Erythroblast (primary cell): ENCODE measurements around the gene ASPHD1.

Experiments
- GATA1 ChIP-seq: IDR thresholded peaks from 2 replicates; pipeline ENCODE4 v1.6.1; 2011; ENCODE audit warnings: low read depth, mild to moderate bottlenecking, control low read depth, low read length, moderate library complexity
- POLR2A ChIP-seq: IDR thresholded peaks from 2 replicates; pipeline ENCODE4 v1.6.1; 2011; ENCODE audit warnings: mild to moderate bottlenecking, low read length

GRCh38 chr16:29940656-29941055 is 40.4 kb downstream of the ASPHD1 start:
- no peak for TF ChIP-seq POLR2A
- TF ChIP-seq GATA1: no peak
